GM13977 (cell line): ENCODE data around the gene NDUFA9.

Source experiments
- DNase-seq: peaks from one replicate; pipeline ENCODE4 v3.0.0; 2012; ENCODE audit warnings: low spot score
- in situ Hi-C: fragments of 300-500 bp; cut with MboI; formaldehyde crosslinking; loops from one replicate; pipeline ENCODE4 v1.12.0; 2022; ENCODE audit warnings: low sequenced_read_pairs, low pct_unique_long_range_greater_than_20kb, mixed read lengths, inconsistent platforms; ENCODE audit not compliant: unreplicated experiment
- TF ChIP-seq, protein P1 (sequence below): IDR thresholded peaks from 2 replicates; pipeline ENCODE4 v1.5.1; 2012; ENCODE audit warnings: mild to moderate bottlenecking, control low read depth; ENCODE audit not compliant: insufficient read depth; ENCODE audit errors: extremely low read depth, missing control alignments

Gene NDUFA9

DNA sequence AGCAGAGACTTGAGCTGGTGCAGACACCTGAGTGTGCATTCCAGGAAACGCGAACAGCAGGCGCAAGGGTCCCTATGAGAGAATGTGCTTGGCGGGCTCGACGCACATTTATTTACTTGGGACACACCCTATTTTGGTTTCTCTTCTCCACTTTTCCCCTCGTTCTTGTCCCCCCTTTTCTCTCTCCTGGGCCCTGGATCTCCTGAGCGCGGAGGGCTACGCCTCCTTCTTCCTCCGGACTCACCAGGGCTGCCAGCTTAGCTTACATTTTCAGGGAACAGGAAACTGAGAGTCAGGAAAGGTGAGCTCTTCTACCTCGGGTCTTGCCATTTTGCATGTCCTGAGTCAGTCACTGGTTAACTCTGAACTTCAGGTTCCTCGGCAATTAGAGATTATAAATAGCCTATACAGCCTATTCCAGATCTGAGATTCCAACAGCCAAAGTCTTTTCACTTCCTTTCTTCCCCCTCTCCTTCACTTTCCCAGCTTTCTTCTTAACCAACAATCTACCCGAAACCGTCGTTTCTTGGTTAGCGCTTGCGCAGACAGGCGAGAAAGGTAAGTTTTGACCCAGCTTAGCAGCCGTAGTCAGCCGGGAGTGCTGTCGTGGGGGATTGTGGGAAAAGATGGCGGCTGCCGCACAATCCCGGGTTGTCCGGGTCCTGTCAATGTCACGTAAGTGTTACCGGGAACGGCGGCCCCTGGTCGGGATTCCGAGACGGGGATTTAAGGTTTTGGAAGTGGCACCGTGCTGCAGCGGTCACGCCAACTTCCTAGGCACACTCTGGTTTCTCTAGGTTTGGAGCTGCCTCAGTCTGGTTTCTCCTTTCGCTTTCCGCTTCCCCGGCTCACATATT lies at the start of gene NDUFA9, which contains the start of gene AKAP3:
NDUFA9 (plus strand) TSS at position 614 of the 857 bp plus-strand sequence; CDS start at position 627, 13 bp downstream.
AKAP3 (minus strand) TSS at position 551 of the 857 bp plus-strand sequence. CDS start 10,855 bp downstream, outside the sequence.
- TF ChIP-seq, protein P1, sequence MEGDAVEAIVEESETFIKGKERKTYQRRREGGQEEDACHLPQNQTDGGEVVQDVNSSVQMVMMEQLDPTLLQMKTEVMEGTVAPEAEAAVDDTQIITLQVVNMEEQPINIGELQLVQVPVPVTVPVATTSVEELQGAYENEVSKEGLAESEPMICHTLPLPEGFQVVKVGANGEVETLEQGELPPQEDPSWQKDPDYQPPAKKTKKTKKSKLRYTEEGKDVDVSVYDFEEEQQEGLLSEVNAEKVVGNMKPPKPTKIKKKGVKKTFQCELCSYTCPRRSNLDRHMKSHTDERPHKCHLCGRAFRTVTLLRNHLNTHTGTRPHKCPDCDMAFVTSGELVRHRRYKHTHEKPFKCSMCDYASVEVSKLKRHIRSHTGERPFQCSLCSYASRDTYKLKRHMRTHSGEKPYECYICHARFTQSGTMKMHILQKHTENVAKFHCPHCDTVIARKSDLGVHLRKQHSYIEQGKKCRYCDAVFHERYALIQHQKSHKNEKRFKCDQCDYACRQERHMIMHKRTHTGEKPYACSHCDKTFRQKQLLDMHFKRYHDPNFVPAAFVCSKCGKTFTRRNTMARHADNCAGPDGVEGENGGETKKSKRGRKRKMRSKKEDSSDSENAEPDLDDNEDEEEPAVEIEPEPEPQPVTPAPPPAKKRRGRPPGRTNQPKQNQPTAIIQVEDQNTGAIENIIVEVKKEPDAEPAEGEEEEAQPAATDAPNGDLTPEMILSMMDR = no peak
- in situ Hi-C loops = no loop called here

DNA sequence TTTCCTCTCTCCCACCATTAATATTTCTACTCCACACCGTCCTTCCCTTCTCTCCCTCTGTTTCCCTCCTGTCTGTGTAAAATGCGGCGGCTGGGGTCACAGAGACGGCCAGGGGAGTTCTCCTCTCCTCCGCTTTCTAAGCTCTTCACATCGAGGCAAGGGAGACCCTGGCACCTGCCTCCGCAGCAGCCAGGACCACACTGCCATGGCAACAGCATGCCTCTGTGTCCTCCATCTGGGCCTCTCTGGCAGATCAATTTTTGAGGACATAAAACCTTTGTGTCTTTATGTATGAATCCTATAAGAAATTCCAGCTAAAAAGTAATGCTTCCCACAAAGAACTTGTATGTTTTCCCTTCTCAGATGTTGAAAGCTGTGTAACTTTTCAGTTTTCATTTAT lies 45.5 kb upstream of the NDUFA9 start:
- in situ Hi-C loops = no loop called here
- TF ChIP-seq, protein P1 = no peak

More for the DNA sequence above, at the start of gene NDUFA9, which contains the start of gene AKAP3:
- DNase-seq = peak; percentile 62

DNA sequence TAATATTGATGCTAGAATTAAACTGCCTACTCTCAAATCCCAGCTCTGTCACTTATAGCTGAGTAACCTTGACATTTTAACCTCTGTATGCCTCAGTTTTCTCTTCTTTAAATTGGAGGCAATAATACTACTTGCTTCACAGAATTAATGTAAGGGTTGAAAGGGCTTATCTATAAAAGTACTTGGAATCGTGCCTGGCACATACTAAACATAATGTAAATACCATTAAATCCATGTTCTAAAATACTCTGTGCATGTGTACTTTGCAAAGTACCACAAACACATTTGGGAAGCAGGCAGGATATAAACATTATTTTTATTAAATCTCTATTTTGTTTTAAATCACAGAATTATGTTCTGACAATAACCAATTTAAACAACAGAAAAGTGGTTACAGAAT lies 45.0 kb upstream of the NDUFA9 start:
- DNase-seq = no peak
- in situ Hi-C loops = no loop called here
- TF ChIP-seq, protein P1 = no peak

More for the DNA sequence above, 45.5 kb upstream of the NDUFA9 start:
- DNase-seq = no peak

DNA sequence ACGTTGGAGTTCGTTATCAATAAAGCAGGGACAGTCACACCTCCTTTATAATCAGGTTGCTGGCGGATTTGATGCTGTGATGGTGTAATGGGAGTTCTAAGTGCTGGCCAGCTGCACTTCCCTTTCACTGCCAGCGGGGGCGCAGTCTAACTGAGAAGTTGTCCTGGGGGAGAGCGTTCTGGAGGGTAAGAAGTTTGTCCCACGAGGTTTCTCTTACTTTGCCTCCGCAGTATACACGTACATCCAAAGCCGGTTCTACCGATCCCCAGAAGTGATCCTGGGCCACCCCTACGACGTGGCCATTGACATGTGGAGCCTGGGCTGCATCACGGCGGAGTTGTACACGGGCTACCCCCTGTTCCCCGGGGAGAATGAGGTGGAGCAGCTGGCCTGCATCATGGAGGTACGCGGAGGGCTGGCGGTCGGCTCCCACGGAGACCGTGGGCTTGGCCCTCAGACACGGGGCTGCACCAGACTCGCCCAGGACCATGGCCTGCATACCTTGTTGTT lies 44.2 kb upstream of the NDUFA9 start:
- peak; percentile 82 for DNase-seq
- in situ Hi-C loops = no loop called here
- TF ChIP-seq, protein P1 = peak; percentile 98

DNA sequence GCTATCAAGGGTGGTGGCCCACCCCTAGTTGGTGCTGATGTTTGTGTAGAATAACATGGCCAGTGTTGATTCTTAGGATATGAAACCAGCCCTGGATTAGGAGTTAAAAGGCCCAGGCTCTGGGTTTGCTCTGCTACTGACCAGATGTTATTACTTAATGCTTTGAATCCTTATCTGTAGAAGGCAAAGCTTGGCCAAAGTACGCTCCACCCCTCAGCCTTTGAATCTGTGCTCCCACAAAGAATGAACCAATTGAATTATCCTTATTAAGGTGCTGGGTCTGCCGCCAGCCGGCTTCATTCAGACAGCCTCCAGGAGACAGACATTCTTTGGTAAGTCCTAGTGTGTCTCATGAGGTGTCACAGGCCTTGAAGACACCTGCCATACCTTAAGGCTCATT lies 41.9 kb upstream of the NDUFA9 start:
- TF ChIP-seq, protein P1 = no peak
- DNase-seq = no peak
- in situ Hi-C loops = no loop called here

DNA sequence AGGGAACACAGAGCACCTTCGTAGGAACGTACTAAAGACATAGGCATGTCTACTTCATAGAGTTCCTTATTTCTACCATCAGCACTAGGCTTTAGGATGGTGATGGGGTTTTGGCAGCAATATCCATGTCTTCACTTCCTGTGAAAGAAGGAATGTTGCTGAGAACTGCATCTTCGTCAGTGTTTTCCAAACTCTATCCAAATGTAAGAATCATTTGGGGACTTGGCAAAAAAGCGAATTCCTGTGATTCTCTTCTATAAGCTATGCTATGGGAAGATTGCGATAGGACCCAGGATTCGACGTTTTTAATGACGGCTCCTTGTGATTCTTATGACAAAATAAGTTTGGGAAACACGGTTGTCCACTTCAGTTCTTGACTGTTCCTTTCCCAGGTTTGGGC lies 39.8 kb upstream of the NDUFA9 start:
- no peak for DNase-seq
- TF ChIP-seq, protein P1 = no peak
- in situ Hi-C loops = no loop called here
